Gastroesophageal sphincter (tissue), 4 donors: ENCODE results near the gene GRIK1. TPM values are rescaled to one million over a fixed set of nuclear protein-coding genes. Genes with fewer than 3 reads are reported as not detected.

ENCODE experiments used
- ATAC-seq: fragments of 150-250 bp; one replicate; pipeline ENCODE4 v1.9.1; 2016; ENCODE audit warnings: mild to moderate bottlenecking, moderate library complexity
- H3K27ac ChIP-seq, 4 donors: fragments of 200-600 bp; sonication (generic) in 3 of 4; 1 replicate in 3 of 4; 2 replicates in 1 of 4; pipeline ENCODE4 v1.5.1; 2016 to 2019
- H3K27me3 ChIP-seq: fragments of 200-600 bp; sonication (generic); one replicate; pipeline ENCODE4 v1.5.1; 2019
- H3K36me3 ChIP-seq, 2 donors: fragments of 200-600 bp; sonication (generic); one replicate each; pipeline ENCODE4 v1.5.1; 2019; ENCODE audit warnings: control low read depth in 1 of 2
- H3K4me1 ChIP-seq, 3 donors: fragments of 200-600 bp; sonication (generic); 1 replicate in 2 of 3; 2 replicates in 1 of 3; pipeline ENCODE4 v1.5.1; 2016 to 2019; ENCODE audit warnings: control low read depth in 2 of 3
- H3K4me3 ChIP-seq, 2 donors: fragments of 200-600 bp; sonication (generic); one replicate each; pipeline ENCODE4 v1.5.1; 2019; ENCODE audit warnings: mild to moderate bottlenecking in 1 of 2, moderate library complexity in 1 of 2
- H3K9me3 ChIP-seq, 3 donors: fragments of 200-600 bp; sonication (generic); one replicate each; pipeline ENCODE4 v1.5.1; 2017 to 2019; ENCODE audit warnings: control low read depth in 2 of 3
- CTCF ChIP-seq, 4 experiments: fragments of 200-600 bp in 2 of 4; fragments of 450-650 bp in 2 of 4; sonication (generic) in 1 of 4; IDR thresholded peaks; one replicate each; pipeline ENCODE4 v1.5.1; 2017 to 2019; ENCODE audit warnings: antibody characterized with exemption in 4 of 4, mild to moderate bottlenecking in 2 of 4, moderate library complexity in 2 of 4
- EP300 ChIP-seq: sonication (generic); formaldehyde crosslinking; IDR thresholded peaks from one replicate; pipeline ENCODE4 v1.6.1; 2017; ENCODE audit warnings: antibody characterized with exemption, mild to moderate bottlenecking
- POLR2A ChIP-seq, 2 donors: fragments of 450-650 bp; IDR thresholded peaks; one replicate each; pipeline ENCODE4 v1.6.1; 2017; ENCODE audit warnings: antibody characterized with exemption in 2 of 2, mild to moderate bottlenecking in 2 of 2, moderate library complexity in 1 of 2
- POLR2AphosphoS5 ChIP-seq: sonication (generic); formaldehyde crosslinking; IDR thresholded peaks from one replicate; pipeline ENCODE4 v1.6.1; 2017; ENCODE audit warnings: antibody characterized with exemption
- WGBS, 2 donors: methylation state at CpG; one replicate each; pipeline ENCODE4 v1.1.5; 2018; ENCODE audit warnings: low coverage in 1 of 2; 5-methylcytosine and 5-hydroxymethylcytosine counted together
- total RNA-seq, 4 donors: library from RNA; depleted of rRNA; stranded (reverse); fragments of >200 nt; gene quantifications; one replicate each; pipeline ENCODE4 v1.1.0, GENCODE V29; 2016

GRIK1 gene
- total RNA-seq, 4 donors from 2014 or later: 0.32 to 0.67 TPM; not detected in 2

GRCh38 chr21:29664615-29665014 lies 275.2 kb downstream of the GRIK1 start:
- Histone ChIP-seq H3K27ac (no peak overlapping the region), H3K36me3 (no peaks in the 10 kb centered on the region), H3K4me1 (no peaks in the 10 kb centered on the region), H3K4me3 (no peak overlapping the region), H3K27me3 (no peaks in the 10 kb centered on the region), H3K9me3 (no peaks in the 10 kb centered on the region)
- WGBS, 2 donors: 65 to 70% methylated on average over 1 of the region's 1 CpG
- ATAC-seq: no peak
- TF ChIP-seq EP300: no peak
- TF ChIP-seq POLR2A (IDR thresholded peaks at IDR 0.05): no peak
- TF ChIP-seq CTCF (IDR thresholded peaks at IDR 0.05): no peak
- TF ChIP-seq POLR2AphosphoS5: no peak

- Histone ChIP-seq H3K36me3 (no peaks in the 10 kb centered on the region), H3K4me3 (no peak overlapping the region), H3K27ac (no peak overlapping the region), H3K4me1 (no peaks in the 10 kb centered on the region), H3K27me3 (no peaks in the 10 kb centered on the region), H3K9me3 (no peaks in the 10 kb centered on the region)
- TF ChIP-seq CTCF (IDR thresholded peaks at IDR 0.05): no peak
- ATAC-seq: no peak
- 67 to 84% methylated on average over 2 to 3 of the region's 3 CpGs for WGBS, 2 donors
These were observed 277.9 kb downstream of the GRIK1 start for GRCh38 chr21:29661672-29662442.

- Histone ChIP-seq H3K4me1 (no peaks in the 10 kb centered on the region), H3K4me3 (no peak overlapping the region), H3K27ac (no peak overlapping the region), H3K27me3 (no peaks in the 10 kb centered on the region), H3K36me3 (no peaks in the 10 kb centered on the region), H3K9me3 (no peaks in the 10 kb centered on the region)
- ATAC-seq: no peak
- no peak for TF ChIP-seq POLR2AphosphoS5
- TF ChIP-seq CTCF (IDR thresholded peaks at IDR 0.05): no peak
- TF ChIP-seq EP300: no peak
- no peak for TF ChIP-seq POLR2A (IDR thresholded peaks at IDR 0.05)
- 61 to 100% methylated on average over 2 of the region's 2 CpGs for WGBS, 2 donors
These were observed 279.6 kb downstream of the GRIK1 start for GRCh38 chr21:29660047-29660720.

GRCh38 chr21:29658934-29659203 lies 280.9 kb downstream of the GRIK1 start:
- Histone ChIP-seq H3K27ac (no peak overlapping the region), H3K4me3 (no peak overlapping the region), H3K4me1 (no peaks in the 10 kb centered on the region), H3K27me3 (no peaks in the 10 kb centered on the region), H3K36me3 (no peaks in the 10 kb centered on the region), H3K9me3 (no peaks in the 10 kb centered on the region)
- ATAC-seq: no peak
- TF ChIP-seq CTCF (IDR thresholded peaks at IDR 0.05) (no peak), POLR2AphosphoS5 (no peak), POLR2A (IDR thresholded peaks at IDR 0.05) (no peak), EP300 (no peak)
- WGBS, 2 donors: 25 to 31% methylated on average over 1 of the region's 1 CpG
